LNCAP (cell line): ENCODE results near the gene LRRC25.

Experiments
- CTCF ChIP-seq: fragments of 450-650 bp; IDR thresholded peaks from 2 replicates; pipeline ENCODE4 v1.5.1; 2017; ENCODE audit warnings: mild to moderate bottlenecking

LRRC25 gene

GRCh38 chr19:18415178-18415867, 17.9 kb upstream of the LRRC25 start:
- no peak for TF ChIP-seq CTCF

- no peak for TF ChIP-seq CTCF
Measured at GRCh38 chr19:18414504-18415177, 17.2 kb upstream of the LRRC25 start.

- TF ChIP-seq CTCF: no peak
Measured at GRCh38 chr19:18412610-18413239, 15.3 kb upstream of the LRRC25 start.

- TF ChIP-seq CTCF: no peak; the same call in 1 of the 2 replicates
Measured at GRCh38 chr19:18408053-18408476, 10.6 kb upstream of the LRRC25 start.

- no peak for TF ChIP-seq CTCF
Measured at GRCh38 chr19:18406749-18407148, 9.3 kb upstream of the LRRC25 start.

- TF ChIP-seq CTCF: no peak; the same call in 1 of the 2 replicates
Measured at GRCh38 chr19:18401580-18402112, 4.2 kb upstream of the LRRC25 start.

GRCh38 chr19:18399008-18399407, 1.6 kb upstream of the LRRC25 start:
- no peak for TF ChIP-seq CTCF
